GM18526 (cell line): ENCODE measurements around the gene ATP6V1F.

Experiments used
- POLR2A ChIP-seq: IDR thresholded peaks from 3 replicates; pipeline ENCODE4 v1.6.1; 2011; ENCODE audit not compliant: insufficient read length; ENCODE audit errors: extremely low read depth

The ATP6V1F gene

DNA sequence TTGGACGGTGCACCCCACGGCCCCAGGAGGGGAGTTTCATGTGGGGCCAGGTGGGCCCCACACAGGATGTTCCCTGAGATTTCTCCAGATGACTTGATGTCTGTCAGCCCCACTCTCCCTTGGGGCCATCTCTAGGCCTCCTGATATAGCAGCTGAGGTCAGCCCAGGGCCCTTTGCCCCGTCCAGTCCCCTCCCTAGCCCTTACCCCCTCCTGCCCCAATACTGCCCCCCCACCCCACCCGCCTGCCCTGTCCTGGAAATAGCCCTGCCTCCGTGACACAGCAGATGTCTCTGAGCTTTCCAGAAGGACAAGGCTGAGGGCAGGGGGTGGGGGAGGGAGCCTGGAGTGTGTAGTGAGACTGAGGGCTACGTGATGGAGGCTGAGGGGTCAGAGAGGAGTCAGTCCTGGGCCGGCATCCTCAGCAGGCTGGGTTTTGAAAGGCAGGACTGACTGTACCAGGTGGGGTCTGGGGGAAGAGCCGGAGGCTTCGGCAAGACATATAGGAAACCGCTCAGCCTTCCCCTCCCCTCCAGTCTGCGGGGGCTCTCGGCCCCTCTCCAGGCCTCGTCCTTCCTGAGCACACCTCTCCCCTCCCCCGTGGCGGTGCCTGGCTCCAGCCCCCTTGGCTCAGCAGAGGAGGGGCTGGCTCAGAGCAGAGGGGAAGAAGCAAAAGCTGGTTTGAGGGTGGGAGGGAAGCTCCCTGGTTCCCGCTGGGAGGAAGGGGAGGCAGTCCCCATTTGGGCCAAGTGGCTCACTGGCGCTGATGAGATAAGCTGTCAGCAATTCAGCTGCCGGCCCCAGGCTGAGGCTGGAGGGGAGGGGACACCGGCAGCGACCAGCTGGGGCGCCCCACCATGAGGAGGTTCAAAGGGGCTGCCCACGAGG, 30.4 kb upstream of the ATP6V1F start:
- no peak for TF ChIP-seq POLR2A

- TF ChIP-seq POLR2A: no peak
Observed at GRCh38 chr7:128832880-128833147, 29.8 kb upstream of the ATP6V1F start.

DNA sequence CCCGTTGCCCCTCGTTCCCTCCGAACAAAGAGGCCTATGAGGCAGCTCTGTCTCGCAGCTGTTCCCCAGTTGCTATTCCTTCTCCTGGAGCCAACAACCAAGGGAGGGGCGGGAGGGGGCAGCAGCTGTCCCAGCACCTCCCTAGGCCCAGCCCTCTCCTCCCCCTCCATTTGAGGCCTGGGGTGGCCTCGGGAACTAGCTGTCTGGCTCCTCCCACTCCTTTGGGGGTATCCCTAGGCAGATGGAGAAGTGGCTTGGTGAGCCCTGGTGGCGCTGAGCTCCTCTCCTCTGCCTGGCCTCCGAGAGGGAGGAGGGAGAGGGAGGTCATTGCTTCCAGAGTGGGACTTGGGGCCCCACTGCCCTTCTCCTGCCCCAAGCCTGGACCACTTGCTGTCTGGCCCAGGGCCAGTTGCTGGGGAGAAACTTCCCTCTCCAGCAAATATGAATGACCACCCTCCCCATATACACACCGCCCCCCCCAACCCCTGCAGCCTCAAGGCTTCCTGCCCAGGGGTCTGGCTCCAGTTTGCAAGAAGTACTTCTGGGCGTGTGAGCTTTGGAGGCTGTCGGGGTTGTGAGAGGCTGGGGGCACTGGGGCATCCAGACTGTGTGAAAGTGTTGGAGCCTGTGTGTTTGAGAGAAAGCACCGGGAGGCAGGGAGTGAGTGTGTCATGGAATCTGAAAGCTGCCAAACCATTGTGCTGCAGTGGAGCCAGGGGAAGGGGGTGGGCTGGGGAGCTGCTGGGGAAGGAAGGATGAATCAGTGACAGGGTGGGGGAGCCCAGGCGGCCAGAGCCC, 29.3 kb upstream of the ATP6V1F start:
- no peak for TF ChIP-seq POLR2A

DNA sequence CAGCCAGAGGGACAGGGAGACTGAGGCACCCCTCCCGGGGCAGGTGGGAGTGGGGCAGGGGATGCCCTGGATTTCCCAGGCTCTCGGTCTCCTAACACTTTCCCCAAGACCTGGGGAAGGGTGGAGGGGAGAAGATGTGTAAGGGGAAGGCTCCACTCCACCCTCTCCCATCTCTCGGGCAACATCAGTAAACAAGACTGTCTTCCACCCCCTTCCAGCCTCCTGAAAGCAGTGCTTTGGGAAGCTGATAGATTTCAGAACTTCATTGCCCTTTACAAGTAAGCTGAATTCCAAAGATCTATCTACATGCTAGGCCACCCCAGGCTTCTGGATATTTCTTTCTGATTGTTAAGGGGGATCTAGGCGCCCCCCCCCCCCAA, 28.7 kb upstream of the ATP6V1F start:
- no peak for TF ChIP-seq POLR2A

DNA sequence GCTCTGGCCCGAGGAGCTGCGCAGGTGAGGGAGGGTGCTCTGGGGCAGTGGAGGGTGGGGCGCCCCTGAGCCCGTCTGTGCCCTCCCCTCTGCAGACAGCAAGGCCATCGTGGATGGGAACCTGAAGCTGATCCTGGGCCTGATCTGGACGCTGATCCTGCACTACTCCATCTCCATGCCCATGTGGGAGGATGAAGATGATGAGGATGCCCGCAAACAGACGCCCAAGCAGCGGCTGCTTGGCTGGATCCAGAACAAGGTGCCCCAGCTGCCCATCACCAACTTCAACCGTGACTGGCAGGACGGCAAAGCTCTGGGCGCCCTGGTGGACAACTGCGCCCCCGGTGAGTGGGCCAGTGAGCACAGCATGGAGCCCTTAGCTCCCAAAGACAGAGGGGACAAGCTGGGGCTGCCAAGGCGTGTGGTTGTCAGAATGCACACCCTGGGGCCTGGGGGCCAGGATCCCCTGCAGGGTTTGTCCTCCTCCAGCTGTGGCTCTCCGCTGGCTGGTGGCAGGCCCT, 27.4 kb upstream of the ATP6V1F start:
- no peak for TF ChIP-seq POLR2A

- no peak for TF ChIP-seq POLR2A
Observed at GRCh38 chr7:128835790-128836641, 26.6 kb upstream of the ATP6V1F start.

GRCh38 chr7:128836729-128837348, 25.8 kb upstream of the ATP6V1F start:
- TF ChIP-seq POLR2A: no peak

- TF ChIP-seq POLR2A: no peak
Observed at GRCh38 chr7:128837521-128837921, 25.1 kb upstream of the ATP6V1F start.

DNA sequence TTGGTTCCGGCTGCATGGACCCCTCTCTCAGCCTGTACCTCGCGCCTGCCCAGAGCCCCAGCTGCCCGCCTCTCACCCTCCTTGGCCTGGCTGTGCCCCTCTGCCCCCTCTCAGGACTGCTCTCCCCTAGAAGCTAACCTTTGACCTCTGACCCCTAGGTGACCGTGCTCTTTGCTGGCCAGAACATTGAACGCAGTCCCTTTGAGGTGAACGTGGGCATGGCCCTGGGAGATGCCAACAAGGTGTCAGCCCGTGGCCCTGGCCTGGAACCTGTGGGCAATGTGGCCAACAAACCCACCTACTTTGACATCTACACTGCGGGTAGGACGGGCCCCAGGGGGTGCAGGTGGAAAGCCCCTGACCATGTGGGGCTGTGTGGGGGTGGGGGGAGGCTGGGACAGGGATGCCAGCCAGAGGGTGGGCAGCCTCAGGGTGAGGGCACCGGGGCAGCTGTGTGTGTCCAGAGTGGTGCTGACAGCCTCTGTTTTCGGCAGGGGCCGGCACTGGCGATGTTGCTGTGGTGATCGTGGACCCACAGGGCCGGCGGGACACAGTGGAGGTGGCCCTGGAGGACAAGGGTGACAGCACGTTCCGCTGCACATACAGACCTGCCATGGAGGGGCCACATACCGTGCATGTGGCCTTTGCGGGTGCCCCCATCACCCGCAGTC, 24.4 kb upstream of the ATP6V1F start:
- TF ChIP-seq POLR2A: no peak

GRCh38 chr7:128838981-128839731, 23.5 kb upstream of the ATP6V1F start:
- TF ChIP-seq POLR2A: no peak

- TF ChIP-seq POLR2A: no peak
Observed at GRCh38 chr7:128839751-128840177, 22.9 kb upstream of the ATP6V1F start.

DNA sequence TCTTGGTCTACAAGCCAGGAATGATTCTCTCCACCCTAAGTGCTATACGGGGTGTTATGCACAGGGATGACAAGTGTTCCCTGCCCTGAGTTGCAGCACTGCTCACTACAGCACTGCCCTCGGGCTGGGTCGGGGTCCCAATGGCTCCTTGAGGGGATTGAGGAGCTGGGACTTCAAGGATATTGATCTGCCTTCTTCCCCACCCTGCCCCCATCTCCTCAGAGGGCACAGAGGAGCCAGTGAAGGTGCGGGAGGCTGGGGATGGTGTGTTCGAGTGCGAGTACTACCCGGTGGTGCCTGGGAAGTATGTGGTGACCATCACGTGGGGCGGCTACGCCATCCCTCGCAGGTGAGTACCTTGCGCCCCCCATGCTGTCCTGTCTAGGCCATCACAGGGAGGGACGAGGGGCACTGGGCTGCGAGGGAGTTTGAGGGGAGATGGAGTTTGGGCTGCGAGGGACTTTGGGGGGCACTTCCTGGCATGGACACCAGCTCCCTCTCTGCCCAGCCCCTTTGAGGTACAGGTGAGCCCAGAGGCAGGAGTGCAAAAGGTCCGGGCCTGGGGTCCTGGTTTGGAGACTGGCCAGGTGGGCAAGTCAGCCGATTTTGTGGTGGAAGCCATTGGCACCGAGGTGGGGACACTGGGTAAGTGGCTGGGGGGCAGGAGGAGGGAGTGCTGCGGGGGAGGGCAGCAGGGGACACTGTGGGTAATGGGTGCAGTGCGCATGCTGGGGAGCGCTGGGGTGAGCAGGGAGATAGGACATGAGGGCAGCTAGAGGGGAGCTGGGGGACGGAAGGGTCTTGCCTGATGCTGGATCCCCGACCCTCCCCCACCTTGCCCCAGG, 22.1 kb upstream of the ATP6V1F start:
- TF ChIP-seq POLR2A: no peak
